COLO829 (cell line): ENCODE data around the gene MAN1C1.
"Not testable (repeated sequence)": the region's sequence is repeated elsewhere in the genome, so short reads cannot be mapped to it uniquely, and the experiment has no call there.

Experiments used
- DNase-seq: peaks from one replicate; pipeline ENCODE4 v3.0.0; 2012; ENCODE audit warnings: low spot score

Gene MAN1C1

GRCh38 chr1:25657883-25658760 is 41.5 kb downstream of the MAN1C1 start:
- no peak for DNase-seq

GRCh38 chr1:25658791-25659431 is 42.3 kb downstream of the MAN1C1 start:
- DNase-seq, result no peak

GRCh38 chr1:25661043-25661815 is 44.6 kb downstream of the MAN1C1 start:
- DNase-seq, result no peak

- no peak for DNase-seq
These were observed 45.5 kb downstream of the MAN1C1 start for GRCh38 chr1:25662061-25662460.

GRCh38 chr1:25662959-25663358 is 46.4 kb downstream of the MAN1C1 start:
- not testable (repeated sequence) for DNase-seq

- DNase-seq, result no peak
These were observed 48.0 kb downstream of the MAN1C1 start for GRCh38 chr1:25664357-25665199.

- DNase-seq, result no peak
These were observed 49.9 kb downstream of the MAN1C1 start for GRCh38 chr1:25666460-25666859.

GRCh38 chr1:25668931-25669573 is 52.5 kb downstream of the MAN1C1 start:
- DNase-seq, result no peak

- no peak for DNase-seq
These were observed 53.4 kb downstream of the MAN1C1 start for GRCh38 chr1:25669781-25670567.

GRCh38 chr1:25671929-25672328 is 55.3 kb downstream of the MAN1C1 start:
- DNase-seq, result no peak

- no peak for DNase-seq
These were observed 56.3 kb downstream of the MAN1C1 start for GRCh38 chr1:25672763-25673409.

- no peak for DNase-seq
These were observed 56.9 kb downstream of the MAN1C1 start for GRCh38 chr1:25673456-25673855.

- no peak for DNase-seq
These were observed 57.6 kb downstream of the MAN1C1 start for GRCh38 chr1:25673962-25674806.

- DNase-seq, result no peak
These were observed 58.2 kb downstream of the MAN1C1 start for GRCh38 chr1:25674807-25675084.

- no peak for DNase-seq
These were observed 59.3 kb downstream of the MAN1C1 start for GRCh38 chr1:25675729-25676476.

GRCh38 chr1:25676488-25676887 is 59.9 kb downstream of the MAN1C1 start:
- no peak for DNase-seq

GRCh38 chr1:25677193-25677773 is 60.7 kb downstream of the MAN1C1 start:
- no peak for DNase-seq

GRCh38 chr1:25679171-25679570 is 62.6 kb downstream of the MAN1C1 start:
- no peak for DNase-seq
